Lung (tissue), 12 donors: ENCODE results near the gene NRIP3. TPM values are rescaled to one million over a fixed set of nuclear protein-coding genes. Genes with fewer than 3 reads are reported as not detected.
"Not testable (repeated sequence)": the region's sequence is repeated elsewhere in the genome, so short reads cannot be mapped to it uniquely, and the experiment has no call there.

ENCODE experiments used
- ATAC-seq: fragments of 200-7000 bp; cut with Tn5 transposase; one replicate; pipeline ENCODE4 v1.9.1; 2020; ENCODE audit warnings: moderate number of reproducible peaks; ENCODE audit not compliant: insufficient read depth, low FRiP score
- DNase-seq, 3 donors: peaks; one replicate each; pipeline ENCODE4 v3.0.0-alpha.2; 2013 to 2017
- H3K27ac ChIP-seq, 2 donors: one replicate each; pipeline ENCODE4 v1.5.1; 2013; ENCODE audit warnings: mild to moderate bottlenecking in 2 of 2, moderate library complexity in 2 of 2, control low read depth in 1 of 2, inconsistent platforms in 1 of 2, low read depth in 1 of 2, low read length in 1 of 2
- H3K27me3 ChIP-seq, 3 donors: one replicate each; pipeline ENCODE4 v1.5.1; 2013; ENCODE audit warnings: low read length in 2 of 3; ENCODE audit not compliant: control insufficient read depth in 3 of 3, insufficient read depth in 3 of 3
- H3K36me3 ChIP-seq, 4 donors: one replicate each; pipeline ENCODE4 v1.5.1; 2013; ENCODE audit warnings: low read length in 4 of 4, mild to moderate bottlenecking in 1 of 4, moderate library complexity in 1 of 4; ENCODE audit not compliant: control insufficient read depth in 4 of 4, insufficient read depth in 4 of 4
- H3K4me1 ChIP-seq, 5 donors: one replicate each; pipeline ENCODE4 v1.5.1; 2013; ENCODE audit warnings: low read length in 5 of 5, mild to moderate bottlenecking in 2 of 5, moderate library complexity in 1 of 5; ENCODE audit not compliant: control insufficient read depth in 5 of 5, insufficient read depth in 5 of 5
- H3K4me3 ChIP-seq: one replicate; pipeline ENCODE4 v1.5.1; 2013; ENCODE audit warnings: mild to moderate bottlenecking, control low read depth, moderate library complexity
- H3K9ac ChIP-seq, 2 donors: one replicate each; pipeline ENCODE4 v1.5.1; 2013; ENCODE audit warnings: low read length in 2 of 2, control low read depth in 1 of 2; ENCODE audit not compliant: insufficient read depth in 1 of 2
- H3K9me3 ChIP-seq, 4 donors: one replicate each; pipeline ENCODE4 v1.5.1; 2013; ENCODE audit warnings: low read length in 3 of 4, mild to moderate bottlenecking in 1 of 4, moderate library complexity in 1 of 4; ENCODE audit not compliant: control insufficient read depth in 4 of 4, insufficient read depth in 3 of 4
- CTCF ChIP-seq: IDR thresholded peaks from 2 replicates; pipeline ENCODE4 v1.5.1; 2012; ENCODE audit warnings: mild to moderate bottlenecking; ENCODE audit errors: control extremely low read depth, extremely low read depth
- WGBS, 2 donors: extraction: QIAGEN DNeasy Blood & Tissue Kit; methylation state at CpG; one replicate each; pipeline ENCODE4 v1.1.7; 2013; 5-methylcytosine and 5-hydroxymethylcytosine counted together
- polyA plus RNA-seq, 2 donors: library from polyadenylated mRNA; stranded (reverse); fragments of 200-250 nt; gene quantifications; one replicate each; pipeline ENCODE4 v1.2.1, GENCODE V29; 2013
- total RNA-seq, 2 donors: library from RNA; depleted of rRNA in 1 of 2; stranded (reverse); fragments of >200 nt in 1 of 2; gene quantifications; one replicate each; pipeline ENCODE4 v1.2.1, GENCODE V29; 2014 to 2021
- donor health status: control.
- donor health status: control.
- donor health status: Bipolar disorder and iron deficiency.
- donor health status: healthy.
- donor health status: DM: yes; HTN: yes; CAD: no.

Gene NRIP3
- total and polyA plus RNA-seq, 4 donors = 0.28 to 2.2 (median 1.9) TPM

GRCh38 chr11:9013373-9013772, 9.6 kb upstream of the NRIP3 start:
- TF ChIP-seq CTCF = no peak
- H3K9ac ChIP-seq = no peak overlapping the region
- no peaks in the 10 kb centered on the region for H3K9me3 ChIP-seq
- H3K27me3 ChIP-seq = no peaks in the 10 kb centered on the region
- WGBS, 2 donors = 94 to 95% methylated on average over 4 of the region's 4 CpGs
- peaks cover 0 to 20% (median 5%) of the 10 kb centered on the region in 5 donors for H3K4me1 ChIP-seq
- no peaks in the 10 kb centered on the region for H3K36me3 ChIP-seq
- ATAC-seq = no peak
- H3K4me3 ChIP-seq = no peak overlapping the region
- no peak overlapping the region for H3K27ac ChIP-seq
- DNase-seq = no peak

DNA sequence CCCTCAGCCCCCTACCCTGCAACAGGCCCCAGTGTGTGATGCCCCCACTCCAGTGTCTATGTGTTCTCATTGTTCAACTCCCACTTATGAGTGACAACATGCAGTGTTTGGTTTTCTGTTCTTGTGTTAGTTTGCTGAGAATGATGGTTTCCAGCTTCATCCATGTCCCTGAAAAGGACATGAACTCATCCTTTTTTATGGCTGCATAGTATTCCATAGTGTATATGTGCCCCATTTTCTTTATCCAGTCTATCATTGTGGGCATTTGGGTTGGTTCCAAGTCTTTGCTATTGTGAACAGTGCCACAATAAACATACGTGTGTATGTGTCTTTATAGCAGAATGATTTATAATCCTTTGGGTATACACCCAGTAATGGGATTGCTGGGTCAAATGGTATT, 5.7 kb upstream of the NRIP3 start:
- not testable (repeated sequence) for H3K9ac ChIP-seq, ATAC-seq, H3K9me3 ChIP-seq, DNase-seq, H3K27ac ChIP-seq, H3K4me3 ChIP-seq, H3K36me3 ChIP-seq, H3K4me1 ChIP-seq
- H3K27me3 ChIP-seq = peaks cover 0 to 10% (median 5%) of the 10 kb centered on the region in 3 donors
- 75 to 76% methylated on average over 1 of the region's 1 CpG for WGBS, 2 donors

- no peak overlapping the region for H3K27ac ChIP-seq
- H3K36me3 ChIP-seq = no peaks in the 10 kb centered on the region
- DNase-seq = no peak
- 76 to 100% methylated on average over 1 of the region's 1 CpG for WGBS, 2 donors
- no peak for TF ChIP-seq CTCF
- no peak overlapping the region for H3K9ac ChIP-seq
- H3K4me3 ChIP-seq = no peak overlapping the region
- ATAC-seq = no peak
- H3K9me3 ChIP-seq = no peaks in the 10 kb centered on the region
- peaks cover 0 to 11% (median 5%) of the 10 kb centered on the region in 3 donors for H3K27me3 ChIP-seq
- peaks cover 0 to 7% (median 0%) of the 10 kb centered on the region in 5 donors for H3K4me1 ChIP-seq
Observed at GRCh38 chr11:9008661-9009060, 4.9 kb upstream of the NRIP3 start.

DNA sequence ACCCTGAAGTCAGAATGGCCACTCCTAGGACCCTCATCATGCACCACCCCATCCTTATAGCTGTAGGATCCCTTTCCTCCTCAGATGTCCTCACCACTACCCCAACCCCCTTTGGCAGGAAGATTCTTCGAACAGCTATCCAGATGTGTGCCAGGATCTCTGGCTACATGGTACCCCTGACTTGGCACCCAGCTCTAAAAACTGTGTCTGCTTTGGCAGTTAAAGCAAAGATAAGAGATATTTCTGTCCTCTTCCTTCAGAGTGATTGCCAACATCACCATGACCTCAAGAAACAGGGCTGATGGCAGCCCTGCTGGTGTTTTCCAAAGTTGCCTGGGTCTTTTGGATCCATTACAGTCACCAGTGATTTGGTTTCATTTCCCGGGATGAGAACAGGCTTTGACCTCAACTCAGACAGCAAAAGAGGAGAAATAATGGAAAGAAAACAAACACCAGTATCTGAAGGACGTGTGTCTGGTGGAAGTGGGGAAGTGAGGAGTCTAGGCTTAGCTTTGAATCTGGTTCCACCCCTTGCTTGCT, 4.3 kb upstream of the NRIP3 start:
- Histone ChIP-seq H3K4me1 (peaks cover 0 to 12% (median 2%) of the 10 kb centered on the region in 5 donors), H3K27me3 (peaks cover 0 to 15% (median 8%) of the 10 kb centered on the region in 3 donors), H3K4me3 (no peak overlapping the region), H3K27ac (no peak overlapping the region), H3K36me3 (no peaks in the 10 kb centered on the region), H3K9me3 (peaks cover 0 to 2% (median 0%) of the 10 kb centered on the region in 4 donors), H3K9ac (no peak overlapping the region)
- WGBS, 2 donors = 69 to 75% methylated on average over 3 of the region's 3 CpGs
- no peak for DNase-seq
- no peak for ATAC-seq
- TF ChIP-seq CTCF = no peak
